HG03025 (cell line): Measurements from ENCODE around the gene IER3IP1.
"Not testable (repeated sequence)": the region's sequence is repeated elsewhere in the genome, so short reads cannot be mapped to it uniquely, and the experiment has no call there.

Experiments used
- ATAC-seq: cut with Tn5 transposase; IDR thresholded peaks from one replicate; pipeline ENCODE4 v1.9.1; 2021; ENCODE audit warnings: mild to moderate bottlenecking, moderate library complexity; ENCODE audit not compliant: unreplicated experiment, low FRiP score

The IER3IP1 gene, protein sequence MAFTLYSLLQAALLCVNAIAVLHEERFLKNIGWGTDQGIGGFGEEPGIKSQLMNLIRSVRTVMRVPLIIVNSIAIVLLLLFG

GRCh38 chr18:47175898-47176575 lies at the start of gene IER3IP1:
IER3IP1 (minus strand) TSS chr18:47176364; CDS start chr18:47176277, 87 bp downstream.
- peak; percentile 83 for ATAC-seq

- no peak for ATAC-seq
These were observed 39.5 kb upstream of the IER3IP1 start for GRCh38 chr18:47215554-47216138.

DNA sequence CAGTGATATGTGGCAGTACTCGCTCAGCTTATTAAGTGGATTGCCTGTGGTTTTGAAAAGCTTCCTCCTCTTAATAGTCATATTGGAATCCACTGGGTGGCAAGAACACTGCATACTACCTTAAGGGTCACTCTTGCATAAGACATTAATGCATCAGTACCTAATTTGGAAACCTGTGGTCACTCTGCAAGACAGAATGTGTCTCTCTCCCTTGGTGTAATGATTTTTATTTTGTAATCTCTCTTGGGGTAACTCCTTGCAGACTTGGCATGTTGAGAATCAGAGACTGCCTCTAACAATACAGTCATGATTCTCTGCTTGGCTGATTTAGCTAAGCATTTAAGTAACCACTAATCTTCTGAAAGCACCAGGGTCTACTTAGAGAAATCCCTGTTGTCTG lies 33.0 kb upstream of the IER3IP1 start:
- ATAC-seq, result no peak

DNA sequence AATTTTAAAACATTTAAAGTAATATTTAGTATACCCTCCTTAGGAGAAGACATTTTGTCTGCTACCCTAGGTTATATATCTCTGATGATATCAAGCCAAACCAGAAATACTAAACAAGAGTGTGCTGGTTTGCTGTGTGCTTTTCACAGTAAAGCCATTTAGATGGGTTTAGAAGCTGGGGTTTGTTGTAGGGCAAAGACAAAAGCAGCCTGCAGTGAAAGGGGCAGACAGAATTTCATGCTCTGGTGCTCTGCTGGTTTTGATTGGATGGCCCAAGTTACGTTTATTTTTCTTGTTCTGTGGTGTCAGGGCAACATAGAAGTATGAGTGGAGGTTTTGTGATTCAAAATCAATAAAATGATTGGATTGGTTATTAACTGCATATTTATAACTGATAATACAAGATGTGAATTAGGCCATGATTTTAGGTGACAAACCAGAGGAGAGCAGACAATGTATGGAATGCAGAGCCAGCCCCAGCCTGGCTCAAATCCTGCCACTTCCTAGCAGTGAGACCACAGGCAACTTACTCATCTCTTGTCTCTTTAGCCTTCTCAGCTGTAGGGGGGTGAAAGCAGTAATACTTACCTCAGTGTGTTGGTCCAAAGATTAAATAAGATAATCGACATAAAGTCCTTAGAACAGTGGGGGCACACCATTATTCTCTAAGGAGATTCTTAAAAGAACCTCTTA lies 30.9 kb upstream of the IER3IP1 start:
- no peak for ATAC-seq

GRCh38 chr18:47204908-47205522 lies 28.9 kb upstream of the IER3IP1 start:
- no peak for ATAC-seq

GRCh38 chr18:47203626-47204464 lies 27.7 kb upstream of the IER3IP1 start:
- no peak for ATAC-seq

DNA sequence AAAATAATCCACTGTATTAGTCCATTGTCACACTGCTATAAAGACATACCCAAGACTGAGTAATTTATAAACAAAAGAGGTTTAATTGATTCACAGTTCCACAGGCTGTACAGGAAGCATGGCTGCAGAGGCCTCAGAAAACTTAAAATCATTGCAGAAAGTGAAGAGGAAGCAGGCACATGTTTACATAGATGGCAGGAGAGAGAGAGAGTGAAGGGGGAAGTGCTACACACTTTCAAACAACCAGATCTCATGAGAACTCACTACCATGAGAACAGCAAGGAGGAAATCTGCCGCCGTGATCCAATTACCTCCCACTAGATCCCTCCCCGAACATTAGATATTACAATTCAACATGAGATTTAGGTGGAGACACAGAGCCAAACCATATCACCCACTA lies 19.8 kb upstream of the IER3IP1 start:
- not testable (repeated sequence) for ATAC-seq

DNA sequence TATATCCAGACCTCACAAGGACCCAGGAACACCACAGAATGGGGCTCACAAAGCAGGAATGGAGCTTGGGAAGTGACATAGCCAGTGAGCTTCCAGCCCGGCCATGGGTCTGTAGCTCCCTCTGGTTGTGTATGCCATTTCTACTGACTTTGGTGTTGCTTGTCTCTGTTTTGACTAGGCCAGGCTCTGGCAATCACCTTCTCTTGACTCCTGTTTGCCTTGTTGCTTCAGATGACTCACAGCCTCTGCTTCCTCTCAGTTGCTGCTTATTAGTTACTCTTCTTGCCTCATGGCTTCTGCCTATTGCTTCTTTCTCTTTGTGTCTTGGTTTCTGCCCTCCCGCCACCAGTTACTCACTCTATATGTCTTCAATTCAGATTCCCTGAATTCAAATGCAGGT lies 15.8 kb upstream of the IER3IP1 start:
- no peak for ATAC-seq

GRCh38 chr18:47187721-47188120 lies 11.6 kb upstream of the IER3IP1 start:
- no peak for ATAC-seq

GRCh38 chr18:47184419-47185050 lies 8.4 kb upstream of the IER3IP1 start:
- ATAC-seq, result no peak

DNA sequence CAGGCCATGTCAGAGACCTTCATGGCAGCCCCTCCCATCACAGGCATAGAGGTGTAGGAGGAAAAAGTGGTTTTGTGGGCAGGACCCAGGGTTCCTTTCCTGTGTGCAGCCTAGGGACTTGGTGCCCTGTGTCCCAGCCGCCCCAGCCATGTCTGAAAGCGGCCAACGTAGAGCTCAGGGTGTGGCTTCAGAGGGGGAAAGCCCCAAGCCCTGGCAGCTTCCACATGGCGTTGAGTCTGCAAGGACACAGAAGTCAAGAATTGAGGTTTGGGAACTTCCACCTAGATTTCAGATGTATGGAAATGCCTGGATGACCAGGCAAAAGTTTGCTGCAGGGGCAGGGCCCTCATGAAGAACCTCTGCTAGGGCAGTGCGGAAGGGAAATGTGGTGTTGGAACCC lies 6.0 kb upstream of the IER3IP1 start:
- not testable (repeated sequence) for ATAC-seq

GRCh38 chr18:47180765-47181164 lies 4.6 kb upstream of the IER3IP1 start:
- ATAC-seq, result no peak

- ATAC-seq, result no peak
These were observed 3.4 kb upstream of the IER3IP1 start for GRCh38 chr18:47179520-47179919.

GRCh38 chr18:47175283-47175897 lies 774 bp downstream of the IER3IP1 start:
- ATAC-seq, result peak; percentile 8

GRCh38 chr18:47174545-47175116 lies 1.5 kb downstream of the IER3IP1 start:
- ATAC-seq, result no peak

GRCh38 chr18:47172476-47172875 lies 3.7 kb downstream of the IER3IP1 start:
- ATAC-seq, result no peak

- ATAC-seq, result no peak
These were observed 7.3 kb downstream of the IER3IP1 start for GRCh38 chr18:47168913-47169312.

DNA sequence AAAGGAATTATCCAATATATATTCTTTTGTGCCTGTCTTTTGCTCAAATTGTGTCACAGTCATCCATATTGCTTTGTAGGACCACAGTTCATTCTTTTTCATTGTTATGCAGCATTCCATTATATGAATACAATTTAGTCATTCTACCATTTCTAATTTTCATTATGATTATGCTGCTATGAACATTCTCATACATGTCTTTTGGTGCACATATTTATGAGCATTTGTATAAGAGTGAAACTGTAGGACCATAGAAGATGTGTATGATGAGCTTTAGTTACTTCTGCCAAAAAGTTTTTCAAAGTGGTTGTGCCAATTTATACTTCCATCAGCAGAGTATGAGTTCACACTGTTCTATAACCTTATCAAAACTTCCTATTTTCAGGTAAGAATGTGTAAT lies 7.7 kb downstream of the IER3IP1 start:
- no peak for ATAC-seq

DNA sequence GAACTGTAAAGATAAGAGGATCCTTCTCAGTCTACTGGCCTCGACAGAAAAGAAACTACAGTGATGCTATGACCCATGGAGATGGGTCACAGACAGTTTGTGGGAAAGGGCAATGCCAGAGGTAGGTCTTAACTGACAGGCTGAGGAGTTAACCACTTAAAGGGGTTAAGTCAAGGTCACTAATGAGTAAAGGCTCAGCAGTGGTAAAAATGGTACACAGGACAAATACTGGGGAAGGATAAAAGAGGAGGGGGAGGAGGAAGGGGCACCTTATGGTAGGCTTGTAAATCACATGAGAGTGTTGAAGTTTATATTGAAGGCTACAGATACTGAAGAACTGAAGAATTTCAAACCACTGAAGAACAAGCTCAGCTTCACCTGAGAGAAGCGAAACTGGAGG lies 9.9 kb downstream of the IER3IP1 start:
- no peak for ATAC-seq
